ENCODE data around the gene AURKAIP1.

The AURKAIP1 gene

DNA sequence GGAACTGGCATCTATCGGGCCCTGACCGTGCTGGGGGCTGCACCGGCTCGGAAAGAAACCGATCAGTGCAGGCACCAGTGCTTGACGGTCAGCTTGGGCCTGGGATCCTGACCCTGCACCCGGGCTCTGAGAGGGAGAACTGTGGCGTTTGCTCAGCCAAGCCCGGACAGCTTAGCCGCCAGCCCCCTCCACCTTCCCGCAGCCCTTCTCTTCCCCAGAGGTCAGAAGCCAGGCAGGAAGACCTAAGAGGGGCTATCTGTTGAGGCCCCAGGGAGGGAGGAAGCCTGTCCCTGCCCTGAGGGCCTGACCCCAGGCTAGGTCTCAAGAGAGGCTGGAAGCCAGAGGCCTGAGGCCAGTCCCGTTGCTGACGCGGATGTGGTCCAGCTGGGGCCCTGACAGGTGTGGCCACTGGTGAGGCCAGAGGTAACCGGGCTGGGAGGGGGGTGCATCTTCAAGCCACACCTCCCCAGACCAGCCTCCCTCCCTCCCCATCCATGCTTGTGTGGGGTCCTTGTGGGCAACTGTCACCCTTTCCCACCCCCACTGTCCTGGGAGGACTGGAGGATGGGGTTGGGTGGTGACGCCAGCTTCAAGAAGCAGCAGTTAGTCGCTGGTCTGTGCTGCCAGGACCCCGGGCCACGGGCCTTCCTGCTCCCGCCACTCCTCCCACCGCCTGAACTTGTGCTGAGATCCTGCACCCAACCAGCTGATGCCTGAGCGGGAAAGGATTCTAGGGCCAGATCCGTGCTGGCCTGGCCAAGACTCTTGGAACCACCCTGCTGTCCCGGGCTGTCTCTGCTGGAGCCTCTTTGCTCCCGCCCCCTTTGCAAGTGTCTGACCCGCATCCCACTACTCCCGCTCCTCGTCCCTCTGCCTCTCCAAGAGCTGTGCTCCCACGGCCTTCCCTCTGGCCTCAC is 23.2 kb downstream of the AURKAIP1 start:
- Histone ChIP-seq H3K4me3 (ENCODE audit: low read length) (peak overlapping the region; percentile 47), H3K36me3 (ENCODE audit: insufficient read depth, low read length) (no peaks in the 10 kb centered on the region), H3K9me3 (ENCODE audit: insufficient read depth, low read depth, low read length) (no peaks in the 10 kb centered on the region), H3K4me1 (ENCODE audit: insufficient read depth, low read length) (peaks cover 8% of the 10 kb centered on the region; the same call in 1 of the 2 replicates), H3K9ac (ENCODE audit: low read depth, low read length) (peak overlapping the region; percentile 19; the same call in 1 of the 2 replicates), H3K27ac (ENCODE audit: low read depth, low read length) (peak overlapping the region; percentile 25; the same call in 1 of the 2 replicates), H3K27me3 (ENCODE audit: insufficient read depth, low read length) (peaks cover 5% of the 10 kb centered on the region; the same call in 1 of the 2 replicates)
- 57% methylated on average over 28 of the region's 29 CpGs for WGBS

DNA sequence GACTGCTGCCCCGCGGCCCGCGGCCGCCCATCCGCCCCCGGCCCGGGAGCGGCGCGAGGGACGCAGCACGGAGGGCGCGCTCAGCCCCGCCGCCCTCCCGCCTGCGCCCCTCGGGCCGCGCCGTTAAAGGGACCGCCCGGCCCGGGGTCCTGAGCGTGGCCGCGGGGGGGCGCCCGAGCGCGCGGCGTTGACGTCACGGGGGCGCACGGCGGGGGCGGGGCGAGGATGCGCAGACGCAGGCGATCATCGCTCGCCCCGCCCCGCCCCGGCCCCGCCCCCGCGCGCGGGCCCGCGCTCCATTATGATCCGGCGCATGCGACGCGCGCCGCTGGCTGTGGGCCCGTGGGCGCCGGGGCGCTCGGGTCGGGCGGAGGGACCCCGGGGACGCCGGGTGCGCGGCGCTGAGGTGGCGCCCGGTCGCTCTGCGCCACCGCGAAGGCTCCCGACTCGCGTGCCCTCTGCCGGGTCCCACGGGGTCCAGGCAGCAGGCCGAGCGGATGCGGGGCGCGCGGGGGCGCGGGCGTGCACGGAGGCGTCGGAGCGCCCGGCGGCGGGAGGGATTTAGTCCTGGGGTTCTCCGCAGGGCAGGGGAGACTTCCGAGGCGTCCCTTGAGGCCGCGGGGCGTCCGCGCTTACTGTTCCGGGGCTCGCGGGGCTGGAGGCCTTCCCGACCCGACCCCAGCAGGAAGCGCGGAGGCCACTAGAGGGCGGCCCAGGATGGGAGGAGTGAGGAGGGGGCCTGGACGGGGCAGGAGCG is 25.6 kb downstream of the AURKAIP1 start, which contains the start of gene DVL1:
DVL1 (minus strand) TSS at position 163 of the 757 bp plus-strand sequence. CDS start 353 bp downstream, outside the sequence.
- Histone ChIP-seq H3K9me3 (ENCODE audit: insufficient read depth, low read depth, low read length) (no peaks in the 10 kb centered on the region), H3K4me1 (ENCODE audit: insufficient read depth, low read length) (peaks cover 8% of the 10 kb centered on the region; the same call in 1 of the 2 replicates), H3K4me3 (ENCODE audit: low read length) (peak within 1 kb of the TSS; percentile 95), H3K27ac (ENCODE audit: low read depth, low read length) (peak within 1 kb of the TSS; percentile 89), H3K9ac (ENCODE audit: low read depth, low read length) (peak within 1 kb of the TSS; percentile 96), H3K27me3 (ENCODE audit: insufficient read depth, low read length) (peaks cover under 1% of the 10 kb centered on the region; the same call in 1 of the 2 replicates), H3K36me3 (ENCODE audit: insufficient read depth, low read length) (no peaks in the 10 kb centered on the region)
- WGBS = under 1% methylated on average over 117 of the region's 122 CpGs

DNA sequence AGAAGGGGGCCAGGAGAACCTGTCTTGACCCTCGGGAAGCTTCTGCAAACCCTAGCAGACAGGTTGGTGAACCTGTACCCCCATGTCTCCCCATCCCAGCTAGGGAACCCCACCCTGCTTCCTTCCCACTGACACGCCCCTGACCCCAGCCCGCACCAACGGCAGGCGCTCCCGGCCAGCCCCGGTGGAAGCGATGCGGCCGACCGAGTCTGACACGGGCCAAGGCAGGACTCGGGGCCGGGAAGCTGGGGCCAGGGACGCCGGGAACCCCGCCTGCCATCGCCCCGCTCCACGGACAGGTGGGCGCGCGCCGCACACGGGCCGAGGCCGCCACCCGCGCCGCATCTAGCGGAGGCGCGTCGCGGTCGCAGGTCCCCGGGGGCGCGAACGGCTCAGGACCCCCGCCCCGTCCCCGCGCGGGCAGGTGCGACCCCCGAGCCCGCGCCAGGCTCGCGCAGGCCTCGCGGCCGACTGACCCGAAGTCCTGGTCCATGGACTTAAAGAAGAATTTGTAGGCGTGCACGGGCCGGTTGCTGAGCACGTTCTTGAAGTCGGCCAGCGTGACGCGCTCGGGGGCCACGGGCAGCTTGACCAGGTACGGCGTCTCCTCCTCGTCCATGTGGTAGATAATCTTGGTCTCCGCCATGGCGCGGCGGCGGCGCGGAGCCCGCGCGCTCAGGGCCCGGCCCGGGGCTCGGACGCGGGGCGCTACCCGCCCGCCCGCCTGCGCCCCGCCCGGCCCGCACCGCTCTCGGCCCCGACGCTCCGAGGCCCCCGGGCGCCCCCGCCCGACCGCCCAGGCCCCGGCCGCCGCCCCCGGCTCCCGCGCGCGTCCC is 26.4 kb downstream of the AURKAIP1 start:
- H3K4me3 ChIP-seq (ENCODE audit: low read length) = peak overlapping the region; percentile 86
- H3K9me3 ChIP-seq (ENCODE audit: insufficient read depth, low read depth, low read length) = no peaks in the 10 kb centered on the region
- peak overlapping the region; percentile 83 for H3K9ac ChIP-seq (ENCODE audit: low read depth, low read length)
- under 1% methylated on average over 109 of the region's 109 CpGs for WGBS
- H3K27ac ChIP-seq (ENCODE audit: low read depth, low read length) = no peak overlapping the region; the same call in 1 of the 2 replicates
- peaks cover 8% of the 10 kb centered on the region; the same call in 1 of the 2 replicates for H3K4me1 ChIP-seq (ENCODE audit: insufficient read depth, low read length)
- no peaks in the 10 kb centered on the region for H3K27me3 ChIP-seq (ENCODE audit: insufficient read depth, low read length)
- no peaks in the 10 kb centered on the region for H3K36me3 ChIP-seq (ENCODE audit: insufficient read depth, low read length)

DNA sequence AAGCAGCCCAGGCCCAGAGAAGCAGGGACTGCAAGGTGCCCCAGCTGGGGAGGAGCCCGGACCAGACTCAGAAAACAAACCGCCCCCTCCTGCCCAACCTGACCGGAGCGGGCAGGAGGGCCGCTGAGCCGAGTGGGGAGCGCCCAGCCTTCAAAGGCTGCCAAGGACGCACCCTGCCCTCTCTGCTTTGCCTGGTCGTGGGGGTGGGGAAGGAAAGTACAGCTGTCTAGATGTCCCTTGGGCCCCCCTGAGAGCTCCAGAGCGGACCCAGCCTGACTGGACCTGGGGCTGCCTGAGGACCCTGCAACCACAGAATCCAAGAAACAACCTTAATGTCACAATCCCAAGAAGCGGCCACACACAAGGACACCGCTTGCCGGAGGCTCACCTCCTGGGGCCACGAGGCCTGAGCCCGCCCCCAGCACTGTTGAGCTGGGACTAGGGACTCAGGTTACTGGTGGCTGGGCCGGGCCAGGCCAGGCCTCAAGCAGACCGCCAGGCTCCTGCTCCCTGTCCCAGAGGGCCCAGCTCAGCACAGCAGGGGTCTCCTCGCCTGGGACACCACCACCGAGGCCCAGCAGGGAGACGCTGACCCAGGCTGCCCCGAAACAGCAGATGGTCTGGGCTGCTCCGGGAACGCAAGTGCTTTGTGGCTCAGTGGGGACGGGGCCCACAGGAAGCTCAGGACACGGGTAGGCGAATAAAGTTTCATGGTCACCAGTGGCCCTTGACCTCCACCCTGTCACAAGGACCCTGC is 27.2 kb downstream of the AURKAIP1 start:
- Histone ChIP-seq H3K27me3 (ENCODE audit: insufficient read depth, low read length) (no peaks in the 10 kb centered on the region), H3K36me3 (ENCODE audit: insufficient read depth, low read length) (no peaks in the 10 kb centered on the region), H3K4me1 (ENCODE audit: insufficient read depth, low read length) (peaks cover 8% of the 10 kb centered on the region; the same call in 1 of the 2 replicates), H3K4me3 (ENCODE audit: low read length) (peak overlapping the region; percentile 86), H3K9ac (ENCODE audit: low read depth, low read length) (peak overlapping the region; percentile 83), H3K27ac (ENCODE audit: low read depth, low read length) (no peak overlapping the region; the same call in 1 of the 2 replicates), H3K9me3 (ENCODE audit: insufficient read depth, low read depth, low read length) (no peaks in the 10 kb centered on the region)
- 20% methylated on average over 26 of the region's 26 CpGs for WGBS

DNA sequence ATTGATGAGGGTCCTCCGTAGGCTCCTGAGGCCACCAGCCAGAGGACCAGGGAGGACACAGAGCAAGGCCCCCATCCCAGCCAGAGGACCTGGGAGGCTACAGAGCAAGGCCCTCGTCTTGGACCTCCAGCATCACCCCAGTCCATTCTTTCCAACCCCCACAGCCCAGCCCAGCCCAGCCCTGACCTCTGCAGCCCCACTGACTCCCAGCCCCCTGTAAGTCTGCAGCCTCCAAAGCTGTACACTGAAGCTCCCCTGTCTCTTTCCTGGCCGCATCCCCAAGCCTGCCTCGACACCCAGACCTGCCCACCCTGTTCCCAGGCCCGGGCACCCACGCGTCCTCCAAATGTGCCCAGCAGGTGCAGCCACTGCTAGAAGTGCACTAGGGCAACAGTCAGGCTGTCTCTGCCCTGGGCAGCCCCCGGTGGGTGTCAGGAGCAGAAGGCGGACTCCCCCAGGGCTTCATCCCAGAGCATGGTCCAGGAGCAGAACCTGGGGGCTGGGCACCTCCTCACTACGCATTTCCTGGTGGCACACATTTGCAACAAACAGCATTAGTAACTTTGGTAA is 27.9 kb downstream of the AURKAIP1 start:
- no peaks in the 10 kb centered on the region for H3K36me3 ChIP-seq (ENCODE audit: insufficient read depth, low read length)
- H3K9me3 ChIP-seq (ENCODE audit: insufficient read depth, low read depth, low read length) = no peaks in the 10 kb centered on the region
- WGBS = 89% methylated on average over 10 of the region's 10 CpGs
- H3K4me3 ChIP-seq (ENCODE audit: low read length) = peak overlapping the region; percentile 86; the same call in 1 of the 2 replicates
- no peak overlapping the region for H3K27ac ChIP-seq (ENCODE audit: low read depth, low read length)
- H3K27me3 ChIP-seq (ENCODE audit: insufficient read depth, low read length) = no peaks in the 10 kb centered on the region
- H3K4me1 ChIP-seq (ENCODE audit: insufficient read depth, low read length) = peaks cover 8% of the 10 kb centered on the region; the same call in 1 of the 2 replicates
- H3K9ac ChIP-seq (ENCODE audit: low read depth, low read length) = no peak overlapping the region

DNA sequence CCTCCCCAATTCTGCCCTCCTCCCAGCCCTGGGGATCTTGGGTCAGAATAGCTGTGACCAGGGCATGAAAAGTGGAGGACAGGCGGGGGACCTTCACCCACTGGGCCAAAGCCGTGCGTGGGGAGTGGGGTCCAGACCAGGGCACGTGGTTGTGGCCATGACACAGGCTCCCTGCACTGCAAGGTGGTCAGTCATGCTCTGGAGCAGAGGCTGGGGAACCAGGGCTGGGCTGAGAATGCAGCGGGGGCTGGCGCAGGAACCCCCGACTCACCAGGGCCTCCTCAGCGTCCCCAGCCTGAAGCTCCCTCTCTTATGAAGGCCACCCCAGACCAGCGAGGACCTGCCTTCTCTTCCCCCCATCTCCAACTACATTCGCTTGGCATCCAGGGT is 28.5 kb downstream of the AURKAIP1 start:
- Histone ChIP-seq H3K27me3 (ENCODE audit: insufficient read depth, low read length) (no peaks in the 10 kb centered on the region), H3K4me3 (ENCODE audit: low read length) (no peak overlapping the region), H3K9me3 (ENCODE audit: insufficient read depth, low read depth, low read length) (no peaks in the 10 kb centered on the region), H3K9ac (ENCODE audit: low read depth, low read length) (no peak overlapping the region), H3K36me3 (ENCODE audit: insufficient read depth, low read length) (peaks cover 4% of the 10 kb centered on the region), H3K4me1 (ENCODE audit: insufficient read depth, low read length) (peaks cover 5% of the 10 kb centered on the region; the same call in 1 of the 2 replicates), H3K27ac (ENCODE audit: low read depth, low read length) (no peak overlapping the region)
- WGBS = 97% methylated on average over 10 of the region's 10 CpGs

DNA sequence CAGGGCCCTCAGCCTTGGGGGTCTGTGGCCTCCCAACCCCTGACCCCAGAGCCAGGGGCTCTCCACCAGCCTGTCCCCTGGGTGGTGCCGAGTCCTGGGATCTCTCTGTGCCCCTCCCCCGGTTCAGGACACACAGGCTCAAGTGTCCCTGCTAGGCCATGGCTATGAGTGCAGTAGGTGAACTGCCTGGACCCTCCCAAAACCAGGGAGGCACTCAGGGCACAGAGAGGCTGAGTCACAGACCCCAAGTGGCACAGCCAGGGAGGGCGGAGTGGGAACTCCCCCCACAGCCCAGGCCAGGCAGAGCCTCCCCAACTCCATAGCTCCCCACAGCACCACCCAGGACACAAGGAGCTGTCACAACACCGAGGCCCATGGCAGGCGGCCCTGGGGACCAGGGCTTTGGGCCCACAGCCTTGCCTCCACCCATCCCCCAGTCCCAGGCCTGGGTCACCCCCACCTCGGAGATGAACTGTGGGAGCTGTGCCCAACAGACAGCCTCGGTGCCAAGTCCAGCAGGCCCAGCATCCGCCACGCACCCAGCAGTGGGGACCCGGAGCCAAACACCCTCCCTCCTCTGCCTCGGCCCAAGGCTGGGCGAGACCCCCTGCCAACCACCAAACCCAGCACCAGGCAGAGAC is 29.0 kb downstream of the AURKAIP1 start:
- H3K27me3 ChIP-seq (ENCODE audit: insufficient read depth, low read length) = no peaks in the 10 kb centered on the region
- H3K4me3 ChIP-seq (ENCODE audit: low read length) = no peak overlapping the region
- WGBS = 95% methylated on average over 12 of the region's 12 CpGs
- H3K9me3 ChIP-seq (ENCODE audit: insufficient read depth, low read depth, low read length) = no peaks in the 10 kb centered on the region
- H3K27ac ChIP-seq (ENCODE audit: low read depth, low read length) = no peak overlapping the region
- H3K36me3 ChIP-seq (ENCODE audit: insufficient read depth, low read length) = peaks cover 9% of the 10 kb centered on the region
- peaks cover 3% of the 10 kb centered on the region; the same call in 1 of the 2 replicates for H3K4me1 ChIP-seq (ENCODE audit: insufficient read depth, low read length)
- H3K9ac ChIP-seq (ENCODE audit: low read depth, low read length) = peak overlapping the region; percentile 27; the same call in 1 of the 2 replicates

DNA sequence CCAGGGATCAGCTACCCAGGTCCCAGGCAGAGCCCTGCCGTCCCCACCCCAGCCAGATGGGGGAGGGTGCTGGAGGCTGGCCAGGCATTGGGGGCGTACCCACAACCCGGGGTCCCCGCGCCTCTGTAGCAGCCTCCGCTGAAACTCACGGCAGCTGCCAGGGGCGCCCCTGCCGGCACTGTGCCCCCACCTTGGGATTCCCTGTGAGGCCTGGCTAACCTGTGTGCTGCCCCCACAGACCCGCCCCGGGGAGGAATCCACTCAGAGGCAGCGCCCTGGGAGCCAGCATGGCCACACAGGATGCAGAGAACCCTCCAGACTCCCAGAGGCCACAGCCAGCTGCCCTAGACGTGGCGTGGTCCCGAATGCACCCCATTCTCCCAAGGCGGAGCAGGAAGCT is 29.6 kb downstream of the AURKAIP1 start:
- no peak overlapping the region for H3K4me3 ChIP-seq (ENCODE audit: low read length)
- peaks cover 3% of the 10 kb centered on the region; the same call in 1 of the 2 replicates for H3K4me1 ChIP-seq (ENCODE audit: insufficient read depth, low read length)
- H3K36me3 ChIP-seq (ENCODE audit: insufficient read depth, low read length) = peaks cover 15% of the 10 kb centered on the region
- 93% methylated on average over 16 of the region's 16 CpGs for WGBS
- no peaks in the 10 kb centered on the region for H3K9me3 ChIP-seq (ENCODE audit: insufficient read depth, low read depth, low read length)
- H3K27ac ChIP-seq (ENCODE audit: low read depth, low read length) = no peak overlapping the region
- H3K27me3 ChIP-seq (ENCODE audit: insufficient read depth, low read length) = no peaks in the 10 kb centered on the region
- peak overlapping the region; percentile 27; the same call in 1 of the 2 replicates for H3K9ac ChIP-seq (ENCODE audit: low read depth, low read length)

DNA sequence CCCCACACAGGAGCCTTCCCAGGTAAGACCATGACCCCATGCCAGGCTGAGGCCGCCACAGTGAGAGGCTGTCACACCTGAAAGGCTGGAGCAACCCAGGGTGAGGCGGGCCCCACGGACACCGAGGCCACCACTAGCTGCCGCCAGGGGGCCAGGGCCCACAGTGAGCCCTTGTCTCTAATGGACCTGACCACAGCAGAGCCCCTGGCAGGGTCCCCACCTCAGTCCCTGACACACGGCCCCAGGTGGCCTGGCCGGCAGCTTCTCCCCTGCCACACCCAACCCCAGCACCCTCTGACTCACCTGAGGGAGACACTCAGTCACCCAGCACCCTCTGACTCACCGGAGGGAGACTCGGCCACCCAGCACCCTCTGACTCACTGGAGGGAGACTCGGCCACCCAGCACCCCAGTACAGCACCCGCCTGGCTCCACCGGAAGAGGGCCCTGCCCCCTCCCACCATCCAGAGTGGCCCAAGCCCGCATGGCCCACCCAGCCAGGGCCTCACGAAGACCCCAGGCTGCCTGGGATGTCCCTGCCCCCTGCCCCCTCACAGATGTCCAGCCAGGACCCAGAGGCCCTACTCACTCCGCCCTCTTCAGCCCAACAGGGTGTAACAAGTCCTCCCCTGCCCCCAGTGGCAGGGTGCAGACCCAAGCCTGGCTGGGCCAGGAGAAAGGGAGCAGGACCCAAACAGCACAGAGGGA is 30.2 kb downstream of the AURKAIP1 start:
- no peak overlapping the region for H3K9ac ChIP-seq (ENCODE audit: low read depth, low read length)
- 89% methylated on average over 15 of the region's 15 CpGs for WGBS
- H3K9me3 ChIP-seq (ENCODE audit: insufficient read depth, low read depth, low read length) = no peaks in the 10 kb centered on the region
- H3K36me3 ChIP-seq (ENCODE audit: insufficient read depth, low read length) = peaks cover 15% of the 10 kb centered on the region
- no peak overlapping the region for H3K27ac ChIP-seq (ENCODE audit: low read depth, low read length)
- H3K4me3 ChIP-seq (ENCODE audit: low read length) = no peak overlapping the region
- H3K27me3 ChIP-seq (ENCODE audit: insufficient read depth, low read length) = no peaks in the 10 kb centered on the region
- peaks cover 3% of the 10 kb centered on the region; the same call in 1 of the 2 replicates for H3K4me1 ChIP-seq (ENCODE audit: insufficient read depth, low read length)

Measured in HUES64 (cell line).